ENCODE measurements around the gene POLDIP2. TPM values are rescaled to one million over a fixed set of nuclear protein-coding genes. Genes with fewer than 3 reads are reported as not detected.

POLDIP2 gene
- total and polyA plus RNA-seq, 12 donors, result 66.4 to 176 (median 152) TPM

DNA sequence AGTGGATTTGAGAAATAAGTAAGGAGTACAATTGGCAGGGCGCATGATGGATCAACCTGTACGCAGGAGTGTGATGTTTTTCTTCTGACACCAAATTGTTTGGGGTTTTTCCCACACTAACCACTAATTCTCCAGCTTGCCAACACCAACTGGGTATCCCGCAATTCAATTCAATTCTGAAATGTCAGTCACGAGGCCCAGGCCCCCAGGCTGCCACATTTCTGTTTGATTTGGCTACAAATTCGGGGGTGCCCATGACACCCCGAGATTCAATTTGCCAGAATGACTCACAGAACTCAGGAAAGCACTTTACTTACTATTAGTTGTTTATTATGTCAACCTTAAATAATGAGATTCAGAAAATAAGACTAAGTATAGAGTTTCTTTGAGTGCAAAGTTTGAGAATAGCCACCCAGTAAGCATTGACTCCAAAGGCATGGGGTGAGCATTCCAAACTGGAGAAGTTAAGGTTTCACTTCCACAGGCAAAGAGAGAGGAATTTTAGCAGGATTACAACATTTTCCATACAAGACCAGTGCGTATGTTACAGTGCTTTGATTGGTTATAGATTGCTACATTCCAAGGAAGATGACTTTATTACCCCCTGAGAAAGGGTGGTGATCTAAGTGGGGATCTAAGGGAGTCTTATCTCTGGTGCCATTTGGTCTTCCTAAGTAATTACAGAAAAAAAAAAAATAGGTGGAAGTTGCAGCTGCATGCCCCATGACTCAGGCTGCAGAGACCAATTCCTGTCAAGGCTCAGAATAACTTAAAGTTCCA lies 37.2 kb upstream of the POLDIP2 start:
- peaks cover 0 to 24% (median 6%) of the 10 kb centered on the region in 9 donors for H3K4me1 ChIP-seq
- H3K27ac ChIP-seq, result no peak overlapping the region
- WGBS, 2 donors, result 82 to 91% methylated on average over 7 of the region's 7 CpGs
- H3K4me3 ChIP-seq, result no peak overlapping the region
- intact Hi-C loops (cut with DNase I), result loop anchor here in 1 of 10 donors (1.0 kb wide), 1 partner anchor 45 kb away; no protein-coding TSS in a partner anchor
- ATAC-seq, result no peak
- H3K36me3 ChIP-seq, result peaks cover 0 to 87% (median 17%) of the 10 kb centered on the region in 9 donors
- TF ChIP-seq, protein P1, sequence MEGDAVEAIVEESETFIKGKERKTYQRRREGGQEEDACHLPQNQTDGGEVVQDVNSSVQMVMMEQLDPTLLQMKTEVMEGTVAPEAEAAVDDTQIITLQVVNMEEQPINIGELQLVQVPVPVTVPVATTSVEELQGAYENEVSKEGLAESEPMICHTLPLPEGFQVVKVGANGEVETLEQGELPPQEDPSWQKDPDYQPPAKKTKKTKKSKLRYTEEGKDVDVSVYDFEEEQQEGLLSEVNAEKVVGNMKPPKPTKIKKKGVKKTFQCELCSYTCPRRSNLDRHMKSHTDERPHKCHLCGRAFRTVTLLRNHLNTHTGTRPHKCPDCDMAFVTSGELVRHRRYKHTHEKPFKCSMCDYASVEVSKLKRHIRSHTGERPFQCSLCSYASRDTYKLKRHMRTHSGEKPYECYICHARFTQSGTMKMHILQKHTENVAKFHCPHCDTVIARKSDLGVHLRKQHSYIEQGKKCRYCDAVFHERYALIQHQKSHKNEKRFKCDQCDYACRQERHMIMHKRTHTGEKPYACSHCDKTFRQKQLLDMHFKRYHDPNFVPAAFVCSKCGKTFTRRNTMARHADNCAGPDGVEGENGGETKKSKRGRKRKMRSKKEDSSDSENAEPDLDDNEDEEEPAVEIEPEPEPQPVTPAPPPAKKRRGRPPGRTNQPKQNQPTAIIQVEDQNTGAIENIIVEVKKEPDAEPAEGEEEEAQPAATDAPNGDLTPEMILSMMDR (IDR thresholded peaks at IDR 0.05), result no peak
- H3K27me3 ChIP-seq, result no peaks in the 10 kb centered on the region
- H3K9me3 ChIP-seq, result no peaks in the 10 kb centered on the region
- no peak for DNase-seq

DNA sequence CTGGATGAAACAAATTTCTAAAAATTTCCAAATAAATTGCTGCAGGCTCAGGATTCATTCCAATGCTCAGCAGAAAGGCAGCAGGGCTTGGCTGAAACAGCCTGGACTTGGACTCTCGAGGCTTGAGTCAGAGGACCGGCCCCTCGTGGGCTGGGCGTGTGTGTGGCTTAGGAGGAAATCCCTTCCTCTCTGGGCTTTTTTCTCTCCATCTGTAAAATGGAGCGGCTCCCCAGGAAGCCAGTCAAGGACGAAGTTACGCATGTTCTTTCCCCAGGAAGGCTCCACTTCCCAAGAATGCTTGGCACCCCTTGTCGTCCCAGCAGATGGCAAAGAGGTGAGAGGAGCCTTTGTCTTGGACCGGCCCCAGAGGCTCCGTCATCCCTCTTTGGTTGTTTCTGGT lies 35.2 kb upstream of the POLDIP2 start:
- DNase-seq, result no peak
- Histone ChIP-seq H3K9me3 (no peaks in the 10 kb centered on the region), H3K4me3 (no peak overlapping the region), H3K36me3 (peaks cover 0 to 98% (median 25%) of the 10 kb centered on the region in 9 donors), H3K27me3 (no peaks in the 10 kb centered on the region), H3K27ac (no peak overlapping the region), H3K4me1 (peaks cover 0 to 4% (median 0%) of the 10 kb centered on the region in 9 donors)
- WGBS, 2 donors, result 70 to 75% methylated on average over 10 of the region's 10 CpGs
- TF ChIP-seq, protein P1 (IDR thresholded peaks at IDR 0.05), result no peak
- intact Hi-C loops (cut with DNase I), result no loop called here
- no peak for ATAC-seq

DNA sequence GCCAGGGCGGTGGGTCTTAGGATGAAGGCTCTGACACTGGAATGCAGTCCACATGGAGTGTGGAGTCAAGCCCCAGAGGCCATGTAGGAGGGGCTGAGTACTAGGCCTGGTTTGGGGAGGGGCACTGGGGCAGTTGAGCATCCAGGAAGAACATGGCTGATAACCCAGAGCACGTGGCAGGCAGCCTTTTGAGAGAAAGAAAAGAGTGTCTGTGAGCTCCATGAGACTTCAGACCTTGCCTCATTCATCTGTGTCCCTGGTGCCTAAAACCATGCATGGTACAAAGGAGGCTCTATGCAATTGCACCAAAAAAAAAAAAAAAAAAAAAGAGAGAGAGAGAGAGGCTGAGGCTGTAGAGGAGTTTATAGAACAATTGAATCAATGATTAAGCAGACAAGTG lies 34.1 kb upstream of the POLDIP2 start:
- TF ChIP-seq, protein P1 (IDR thresholded peaks at IDR 0.05), result no peak
- Histone ChIP-seq H3K9me3 (no peaks in the 10 kb centered on the region), H3K27ac (no peak overlapping the region), H3K36me3 (peaks cover 0 to 96% (median 25%) of the 10 kb centered on the region in 9 donors), H3K27me3 (no peaks in the 10 kb centered on the region), H3K4me3 (no peak overlapping the region), H3K4me1 (peaks cover 0 to 4% (median 0%) of the 10 kb centered on the region in 9 donors)
- no peak for DNase-seq
- ATAC-seq, result no peak
- WGBS, 2 donors, result 63 to 68% methylated on average over 2 of the region's 2 CpGs
- intact Hi-C loops (cut with DNase I), result no loop called here

DNA sequence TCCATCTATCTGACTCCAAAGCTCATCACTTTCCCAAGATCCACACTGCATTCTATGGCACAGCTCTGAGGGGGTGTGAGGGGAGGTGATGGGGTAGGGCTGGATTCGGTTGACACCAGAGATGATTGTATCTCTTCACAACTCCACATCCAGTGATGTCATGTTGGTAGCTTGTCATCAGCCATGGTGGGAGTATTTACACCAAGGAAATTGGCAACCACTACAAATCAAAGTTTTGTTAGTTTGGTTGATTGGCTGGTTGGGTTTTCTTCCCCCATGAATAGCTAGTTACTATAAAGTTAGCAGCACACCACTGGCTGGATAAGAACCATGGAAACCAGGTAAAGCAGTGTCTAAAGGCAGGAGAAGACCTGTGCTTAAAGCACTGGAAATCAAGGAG lies 33.7 kb upstream of the POLDIP2 start:
- Histone ChIP-seq H3K4me3 (no peak overlapping the region), H3K9me3 (no peaks in the 10 kb centered on the region), H3K27me3 (no peaks in the 10 kb centered on the region), H3K36me3 (peaks cover 0 to 92% (median 25%) of the 10 kb centered on the region in 9 donors), H3K27ac (no peak overlapping the region), H3K4me1 (peaks cover 0 to 3% (median 0%) of the 10 kb centered on the region in 9 donors)
- DNase-seq (no peak), ATAC-seq (no peak)
- TF ChIP-seq, protein P1 (IDR thresholded peaks at IDR 0.05), result no peak
- 77 to 88% methylated on average over 1 of the region's 1 CpG for WGBS, 2 donors
- intact Hi-C loops (cut with DNase I), result no loop called here
